NAMALWA (cell line): ENCODE data around the gene LGR4.
A peak's percentile ranks its signal among the peaks of the same experiment; 100 is the strongest.

Source experiments
- DNase-seq: peaks from one replicate; pipeline ENCODE4 v3.0.0-alpha.2; 2015; ENCODE audit warnings: low spot score

LGR4 gene

DNA sequence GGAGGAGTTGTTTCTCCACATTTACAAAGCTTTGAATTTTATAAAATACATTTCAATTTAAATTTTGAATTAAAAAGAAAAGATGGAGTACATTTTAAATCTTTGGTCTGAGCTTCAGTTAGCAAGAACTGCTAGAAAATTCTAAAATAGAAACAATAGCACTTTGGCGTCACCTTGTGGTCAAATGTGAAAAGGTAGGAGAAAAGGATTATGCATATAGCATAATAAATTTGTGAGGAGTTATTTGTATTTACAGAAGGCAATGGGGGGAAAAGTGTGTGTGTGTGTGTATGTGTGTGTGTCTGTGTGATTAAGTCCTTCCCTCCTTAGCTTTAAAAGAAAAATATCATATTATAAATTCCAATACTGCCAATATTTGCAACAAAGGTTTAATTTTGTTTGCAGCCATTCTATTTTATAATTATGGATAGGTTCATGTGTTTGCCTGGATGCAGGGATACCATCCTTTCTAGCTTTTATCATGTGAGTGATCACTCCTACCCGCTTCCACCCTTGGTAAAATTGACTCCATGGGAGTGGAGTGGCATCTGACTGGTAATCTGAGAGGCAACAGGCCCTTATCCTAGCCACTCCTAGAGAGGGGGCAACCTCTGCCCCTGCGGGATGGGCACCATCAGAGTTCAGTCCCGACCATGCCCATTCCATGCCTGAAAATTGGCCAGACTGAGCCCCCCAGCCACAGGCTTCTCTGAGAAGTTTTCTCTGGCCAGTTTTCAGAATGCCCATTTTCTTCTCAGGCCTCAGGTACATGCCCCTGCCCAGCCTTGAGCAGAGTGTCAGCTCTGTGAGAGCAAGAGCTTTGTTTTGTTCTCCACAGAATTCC is 13.6 kb upstream of the LGR4 start:
- DNase-seq, result peak; percentile 81

DNA sequence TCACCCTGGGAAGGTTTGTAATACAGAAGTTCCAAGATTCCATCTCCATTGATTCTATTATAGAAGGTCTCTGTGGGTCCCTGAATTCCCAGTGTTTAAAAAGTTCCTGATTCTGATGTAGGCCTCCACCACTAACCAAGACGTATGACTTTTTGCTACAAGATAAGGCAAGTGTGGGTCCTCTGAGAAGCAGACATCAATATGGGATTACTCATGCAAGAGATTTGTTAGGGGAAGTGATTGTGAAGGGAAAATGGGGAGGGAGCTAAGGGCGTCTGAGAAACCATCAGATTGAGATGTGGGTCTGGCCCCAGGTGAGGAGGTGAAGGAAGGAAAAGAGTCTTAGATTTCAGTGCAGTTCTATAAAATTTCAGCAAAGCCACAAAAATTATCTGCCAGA is 10.2 kb upstream of the LGR4 start:
- DNase-seq, result no peak

DNA sequence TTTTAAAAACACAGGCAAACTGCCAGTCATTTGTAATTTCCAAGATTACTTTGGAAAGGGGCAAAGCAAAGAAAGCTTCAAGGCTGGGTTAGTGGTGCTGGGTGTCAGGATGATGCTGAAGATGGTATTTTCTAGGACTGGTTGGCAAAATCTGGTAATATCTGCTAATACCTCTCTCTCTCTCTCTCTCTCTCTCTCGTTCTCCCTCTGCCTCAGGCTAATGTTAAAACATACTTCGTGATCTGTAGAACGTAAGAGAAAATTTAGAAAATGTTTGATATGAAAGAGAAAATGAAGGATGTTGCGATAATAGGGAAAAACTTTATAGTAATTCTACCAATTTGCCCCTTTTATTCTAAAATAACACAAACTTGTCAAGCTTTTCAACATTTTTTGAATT is 9.4 kb upstream of the LGR4 start:
- no peak for DNase-seq

DNA sequence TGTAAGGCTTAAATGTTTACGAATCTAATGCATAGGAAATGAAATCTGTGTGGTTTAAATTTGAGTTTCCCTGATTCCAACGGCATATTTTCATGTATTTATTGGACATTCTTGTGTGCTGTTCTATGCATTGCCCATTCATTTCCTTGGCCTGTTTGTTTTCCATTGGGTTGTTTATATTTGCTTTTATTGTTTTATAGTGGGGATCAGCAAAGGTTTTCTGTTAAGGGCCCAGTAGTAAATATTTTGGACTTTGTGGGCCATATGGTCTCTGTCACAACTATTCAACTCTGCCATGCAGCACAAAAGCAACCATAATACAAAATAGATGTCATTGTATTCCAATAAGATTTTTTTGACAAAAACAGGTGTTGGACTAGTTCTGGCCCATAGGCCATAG is 5.2 kb upstream of the LGR4 start:
- DNase-seq, result no peak

DNA sequence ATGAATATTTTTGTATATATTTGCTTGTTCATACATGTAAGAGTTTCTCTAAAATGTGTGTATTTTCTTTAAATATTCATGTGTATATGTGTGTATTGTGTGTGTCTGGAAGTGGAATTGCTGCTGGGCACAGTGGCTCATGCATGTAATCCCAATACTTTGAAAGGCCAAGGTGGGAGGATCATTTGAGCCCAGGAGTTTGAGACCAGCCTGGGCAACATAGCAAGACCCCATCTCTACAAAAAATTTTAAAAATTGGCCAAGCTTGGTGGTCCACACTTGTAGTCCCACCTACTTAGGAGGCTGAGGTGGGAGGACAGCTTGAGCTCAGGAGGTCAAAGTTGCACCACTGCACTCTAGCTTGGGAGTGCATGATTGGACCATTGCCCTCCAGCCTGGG is 4.7 kb upstream of the LGR4 start:
- DNase-seq, result no peak

DNA sequence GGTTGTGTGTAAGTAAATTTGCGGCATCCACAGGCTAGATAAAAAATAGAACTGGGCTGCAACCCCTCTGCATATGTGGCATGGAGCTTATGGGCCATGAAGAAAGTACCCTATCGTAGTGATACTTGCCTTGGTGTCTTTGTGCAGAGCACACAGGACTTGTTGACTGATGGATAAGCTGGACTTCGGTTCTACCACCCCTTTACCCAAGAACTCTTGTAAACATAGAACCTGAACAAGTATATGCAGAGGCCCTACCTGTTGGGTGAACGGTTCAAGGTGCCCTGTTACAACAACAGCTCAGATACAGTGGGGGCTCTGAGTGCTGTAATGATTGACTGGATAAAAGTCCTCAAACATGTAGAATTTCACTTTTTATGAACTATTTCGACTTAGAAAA is 3.0 kb upstream of the LGR4 start:
- DNase-seq, result no peak

DNA sequence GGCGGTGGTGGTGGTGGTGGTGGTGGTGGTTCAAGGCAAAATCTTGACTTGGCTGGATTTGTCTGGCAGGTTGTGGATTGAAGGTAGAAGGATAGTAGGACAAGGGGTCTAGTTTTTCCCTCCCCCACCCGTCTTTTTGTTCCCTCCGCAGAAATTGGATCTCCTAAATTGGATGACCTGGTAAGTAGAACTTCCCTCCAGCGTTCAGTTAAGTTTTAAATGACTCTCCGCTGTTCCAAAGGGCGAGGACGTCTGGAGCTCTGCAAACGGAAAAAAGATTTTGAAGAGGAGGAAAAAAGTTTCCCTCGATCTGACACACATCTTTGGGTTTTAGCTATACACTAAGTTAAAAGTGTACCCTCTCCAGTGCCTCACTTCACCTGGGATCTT is 422 bp upstream of the LGR4 start:
- no peak for DNase-seq

DNA sequence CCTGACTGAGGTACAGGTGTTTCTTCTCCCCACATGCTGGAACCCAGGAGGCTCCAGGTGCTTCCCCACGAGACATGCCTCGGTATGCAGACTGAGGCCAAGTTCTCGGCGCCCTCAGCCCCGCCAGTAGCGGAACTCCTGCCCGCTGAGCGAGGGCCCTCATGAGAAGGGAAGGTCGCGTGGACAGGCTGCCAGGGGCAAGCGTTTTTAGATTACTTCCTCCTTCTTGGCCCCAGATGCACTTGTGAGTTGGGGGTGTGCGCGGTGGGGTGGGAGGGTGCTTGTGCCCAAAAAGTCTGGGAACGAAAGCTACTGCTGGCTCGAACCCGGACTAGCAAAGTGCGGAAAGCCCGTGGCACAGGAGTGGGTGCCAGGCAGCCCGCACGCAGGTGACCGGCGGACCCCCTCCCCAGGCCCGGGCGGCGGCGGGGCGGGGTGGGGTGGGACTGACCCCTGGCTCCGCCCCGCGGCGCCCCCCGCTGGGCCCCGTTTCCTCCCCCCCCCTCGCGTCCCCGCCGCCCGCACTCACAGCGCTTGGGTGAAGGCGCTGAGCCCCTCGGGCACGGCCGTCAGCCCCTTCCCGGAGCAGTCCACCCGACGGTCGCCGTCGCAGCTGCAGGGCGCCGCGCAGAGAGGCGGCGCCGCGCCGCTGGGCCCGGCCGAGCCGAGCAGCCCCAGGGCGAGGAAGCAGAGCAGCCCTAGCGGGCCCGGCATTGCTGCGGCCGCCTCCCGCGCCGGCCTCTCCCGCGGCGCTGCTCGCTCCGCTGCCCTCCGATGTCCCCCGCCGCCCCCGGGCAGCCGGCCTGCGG is 797 bp downstream of the LGR4 start:
- peak; percentile 65 for DNase-seq

DNA sequence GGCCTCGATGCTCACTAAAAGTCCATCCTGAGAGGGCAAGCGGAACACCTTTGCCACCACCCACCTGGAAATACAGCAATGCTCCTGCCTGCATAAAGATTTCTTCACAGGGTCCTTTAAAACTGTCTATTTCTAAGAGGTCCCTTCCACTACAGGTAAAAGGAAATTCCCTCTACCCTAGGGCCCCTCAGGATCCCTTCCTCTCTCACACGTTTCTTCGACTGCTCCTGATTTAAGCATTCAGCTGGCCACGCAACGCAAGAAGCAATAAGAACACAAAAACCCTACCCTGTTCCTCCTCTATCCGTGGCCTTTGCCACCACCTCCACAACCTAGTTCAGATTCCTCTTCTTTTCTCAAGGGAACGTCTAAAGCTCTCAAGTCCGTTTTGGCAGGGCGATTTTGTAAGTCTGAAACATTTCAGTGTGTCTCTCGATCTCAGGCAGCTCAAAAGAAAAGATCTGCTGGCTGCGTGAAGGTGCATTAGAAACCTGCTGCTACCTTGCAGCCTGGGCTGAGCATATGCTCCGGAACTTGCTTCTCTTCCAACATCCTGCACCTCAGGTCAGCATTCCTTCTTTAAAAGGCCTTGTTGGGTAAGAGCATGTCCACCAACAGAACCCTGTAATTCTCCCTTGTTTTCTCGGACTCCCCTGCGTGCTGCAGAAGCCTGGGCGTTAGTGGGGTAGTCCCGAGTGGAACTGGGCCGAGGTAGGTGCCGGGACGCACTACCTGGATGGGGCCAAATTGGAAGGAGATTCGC is 1.6 kb downstream of the LGR4 start:
- peak; percentile 44 for DNase-seq

DNA sequence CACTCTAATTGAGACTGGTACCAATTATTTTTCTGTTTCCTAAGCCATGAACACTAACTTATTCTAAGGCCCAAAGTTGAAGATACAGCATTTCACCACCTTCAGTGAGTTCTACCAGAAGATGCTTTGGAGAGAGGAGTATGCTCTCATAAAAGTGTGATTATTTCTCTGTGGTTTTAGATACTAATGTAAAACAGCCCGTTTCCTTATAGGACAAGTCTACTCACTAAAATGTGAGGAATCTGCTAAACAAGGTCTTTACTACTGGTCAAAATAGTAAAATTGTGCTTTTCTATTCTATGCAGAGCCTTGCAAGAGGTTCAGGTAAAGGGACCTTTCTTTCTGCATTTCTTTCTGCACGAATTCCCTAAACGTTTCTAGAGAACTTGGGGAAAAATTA is 2.4 kb downstream of the LGR4 start:
- no peak for DNase-seq

DNA sequence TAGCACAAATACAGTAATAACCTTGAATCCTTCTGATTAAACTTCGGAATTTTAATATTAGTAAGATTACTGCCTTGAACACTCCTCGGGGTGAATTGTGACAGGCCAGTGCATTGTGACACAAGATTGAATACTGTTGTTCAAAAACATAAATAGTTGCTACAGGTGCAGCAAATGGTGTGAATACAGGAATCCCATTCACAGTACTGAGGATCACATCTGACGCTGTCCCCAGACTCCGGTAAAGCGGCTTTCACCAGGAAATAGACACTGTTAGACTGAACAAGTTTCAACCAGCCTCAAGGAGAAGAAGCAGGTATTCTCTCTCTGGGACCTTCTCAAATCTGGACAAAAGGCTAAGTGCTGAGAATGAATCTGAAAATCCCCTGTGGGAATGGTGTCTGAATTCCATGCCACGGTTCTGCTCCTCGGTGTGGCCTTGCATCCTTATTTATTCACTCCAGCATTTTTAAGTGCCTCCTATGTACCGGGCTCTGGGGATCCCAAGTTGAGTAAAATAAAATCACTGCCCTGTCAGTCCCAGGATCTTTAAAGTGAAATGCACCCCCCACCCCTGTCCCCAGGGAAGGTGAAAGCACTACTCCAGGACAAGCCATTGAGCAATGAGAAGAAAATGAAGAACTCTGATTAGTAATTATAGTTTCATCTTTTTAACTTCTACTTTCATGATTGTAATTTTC is 3.4 kb downstream of the LGR4 start:
- no peak for DNase-seq

DNA sequence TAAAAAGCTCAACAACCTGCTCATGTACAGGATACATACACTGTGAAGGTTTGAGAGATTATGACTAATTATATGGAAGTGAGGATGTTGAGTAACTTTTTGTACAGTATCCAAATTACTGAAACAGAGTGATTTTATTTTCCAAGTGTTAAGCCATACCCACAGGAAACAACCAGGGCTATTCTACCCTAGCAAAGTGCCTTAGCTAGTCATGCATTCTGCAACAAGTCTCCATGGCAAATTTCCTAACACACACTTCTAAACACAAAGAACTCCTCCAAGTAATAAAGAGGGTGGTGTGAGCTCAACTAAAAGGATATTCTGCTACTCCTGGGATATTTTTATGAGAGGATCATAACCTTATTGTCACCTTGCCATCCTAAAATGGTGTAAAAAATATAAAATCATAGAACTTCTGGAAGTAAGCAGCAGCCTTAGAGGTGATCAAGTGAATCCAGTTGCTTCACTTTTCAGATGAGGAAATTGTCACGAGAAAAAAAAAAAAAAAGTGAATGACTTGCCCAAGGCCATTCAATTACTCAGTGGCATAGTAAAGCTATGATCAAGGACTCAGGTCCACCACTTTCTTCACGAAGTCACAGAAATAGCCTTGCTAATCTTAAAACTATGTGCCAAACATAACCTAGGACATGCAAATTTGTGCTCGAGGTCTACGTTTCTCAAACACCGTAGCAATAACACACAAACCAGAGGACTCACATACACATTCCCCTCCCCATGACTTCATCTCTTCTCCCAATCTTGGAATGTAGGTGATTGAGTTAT is 4.2 kb downstream of the LGR4 start:
- DNase-seq, result peak; percentile 27

DNA sequence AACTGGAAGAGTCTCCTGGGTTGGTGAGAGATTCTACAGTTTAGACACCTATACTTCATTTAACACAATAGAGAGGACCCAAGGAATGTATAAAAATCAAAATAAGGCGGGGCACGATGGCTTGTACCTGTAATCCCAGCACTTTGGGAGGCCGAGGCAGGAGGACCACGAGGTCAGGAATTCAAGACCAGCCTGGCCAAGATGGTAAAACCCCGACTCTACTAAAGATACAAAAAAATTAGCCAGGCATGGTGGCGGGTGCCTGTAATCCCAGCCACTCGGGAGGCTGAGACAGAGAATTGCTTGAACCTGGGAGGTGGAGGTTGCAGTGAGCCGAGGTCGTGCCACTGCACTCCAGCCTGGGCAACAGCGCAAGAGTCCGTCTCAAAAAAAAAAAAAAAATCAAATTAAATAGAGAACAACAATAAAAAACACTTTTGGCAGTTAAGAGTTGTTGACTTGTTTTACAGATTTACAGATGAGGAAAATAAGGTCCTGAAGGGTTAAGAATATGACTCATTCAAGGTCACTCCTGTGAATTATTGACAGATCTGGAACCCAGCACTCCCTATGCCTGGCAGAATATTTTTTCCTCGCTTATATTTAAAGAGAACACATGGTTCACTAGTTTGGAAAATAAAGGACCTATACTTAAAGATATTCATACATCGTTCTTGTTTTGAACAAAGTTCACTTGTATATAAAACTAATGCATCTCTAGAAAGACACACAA is 5.2 kb downstream of the LGR4 start:
- no peak for DNase-seq

DNA sequence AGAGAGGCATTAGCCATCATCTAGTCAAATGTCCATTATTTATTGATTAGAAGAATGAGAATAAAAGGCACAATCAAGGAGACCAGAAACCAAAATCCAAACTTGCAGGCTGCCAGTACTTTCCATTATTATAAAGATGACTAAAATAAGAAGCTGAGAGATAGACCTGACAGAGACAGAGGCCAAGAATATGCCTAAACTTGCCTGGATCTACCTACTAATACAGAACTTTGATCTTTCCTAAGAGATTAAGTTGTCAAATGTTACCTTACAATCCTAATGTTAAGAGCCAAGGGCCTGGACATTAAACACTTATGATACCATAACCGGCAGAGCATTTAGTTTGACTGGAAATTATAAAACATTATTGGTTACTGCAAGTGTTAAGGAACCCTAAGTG is 6.2 kb downstream of the LGR4 start:
- DNase-seq, result no peak

DNA sequence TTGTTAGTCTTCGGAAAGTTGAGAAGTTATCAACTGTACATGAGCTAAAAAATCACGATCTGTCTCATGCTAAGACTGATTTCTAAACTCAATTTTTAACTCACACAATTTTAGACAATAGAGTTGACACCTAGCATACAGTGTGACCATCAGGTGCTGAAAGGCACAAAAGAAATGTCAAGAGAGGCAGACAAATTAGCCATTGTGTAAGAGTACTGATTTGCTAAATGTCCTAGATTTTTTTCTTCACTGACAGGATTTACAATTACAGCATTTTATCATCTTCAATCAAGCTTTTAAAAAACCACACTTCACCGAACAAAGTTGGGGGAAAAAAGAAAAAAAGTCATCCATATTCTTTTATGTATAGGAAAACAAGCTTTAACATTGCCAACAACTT is 7.0 kb downstream of the LGR4 start:
- DNase-seq, result no peak

DNA sequence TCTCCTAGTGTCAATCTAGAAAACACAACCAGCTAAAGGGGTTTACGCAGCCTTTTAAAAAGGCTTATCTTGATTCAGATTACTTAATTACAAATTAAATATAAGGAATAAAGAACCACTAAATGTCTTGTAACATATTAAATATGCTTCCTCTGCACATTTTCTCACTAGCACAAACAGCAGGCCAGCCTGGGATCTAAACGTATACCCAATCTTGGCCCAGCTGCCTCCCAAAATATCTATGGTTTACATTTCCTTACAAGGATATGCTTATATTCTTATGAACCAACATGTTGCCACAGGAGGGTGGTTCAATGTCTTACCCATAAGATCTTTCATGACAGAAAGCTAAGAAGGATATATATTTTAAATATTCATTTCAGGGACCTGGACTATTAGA is 7.7 kb downstream of the LGR4 start:
- DNase-seq, result no peak

DNA sequence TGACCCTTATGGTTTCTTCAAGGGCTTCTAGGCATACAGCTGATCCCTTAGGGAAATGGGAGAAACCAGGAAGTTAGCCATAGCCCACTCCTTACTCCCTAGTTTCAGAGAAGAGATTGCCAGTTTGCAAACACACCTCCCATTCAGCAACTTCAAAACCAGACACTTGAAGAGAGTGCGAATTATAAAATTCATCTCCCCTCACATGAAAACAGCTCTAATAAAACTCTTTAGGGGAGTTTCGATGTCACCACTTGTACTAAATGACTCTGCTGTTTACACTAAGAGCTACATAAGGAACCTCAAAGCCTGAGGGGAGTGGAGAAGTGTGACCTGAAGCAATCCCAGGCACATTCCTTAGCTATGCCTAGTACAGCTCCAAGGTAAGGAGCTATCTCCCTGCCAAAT is 8.3 kb downstream of the LGR4 start:
- DNase-seq, result no peak

DNA sequence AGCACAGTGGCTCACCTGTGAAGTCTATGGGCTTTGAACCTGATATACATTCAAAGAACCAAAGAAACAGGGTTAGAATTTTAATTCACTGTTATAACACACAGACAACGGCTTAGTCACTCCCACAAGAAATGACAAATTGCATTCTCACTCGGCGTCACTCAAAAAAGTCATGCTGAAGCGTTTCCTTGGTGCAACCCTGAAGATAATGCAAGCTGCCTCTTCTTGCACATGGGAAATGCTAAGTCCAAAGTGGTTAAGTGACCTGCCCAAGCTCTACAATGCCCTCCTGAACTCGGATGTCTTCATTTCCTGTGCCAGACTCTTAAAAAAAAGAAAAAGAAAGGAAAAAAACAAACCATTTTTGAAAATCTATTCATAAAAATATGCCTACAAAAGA is 10.0 kb downstream of the LGR4 start:
- DNase-seq, result no peak

DNA sequence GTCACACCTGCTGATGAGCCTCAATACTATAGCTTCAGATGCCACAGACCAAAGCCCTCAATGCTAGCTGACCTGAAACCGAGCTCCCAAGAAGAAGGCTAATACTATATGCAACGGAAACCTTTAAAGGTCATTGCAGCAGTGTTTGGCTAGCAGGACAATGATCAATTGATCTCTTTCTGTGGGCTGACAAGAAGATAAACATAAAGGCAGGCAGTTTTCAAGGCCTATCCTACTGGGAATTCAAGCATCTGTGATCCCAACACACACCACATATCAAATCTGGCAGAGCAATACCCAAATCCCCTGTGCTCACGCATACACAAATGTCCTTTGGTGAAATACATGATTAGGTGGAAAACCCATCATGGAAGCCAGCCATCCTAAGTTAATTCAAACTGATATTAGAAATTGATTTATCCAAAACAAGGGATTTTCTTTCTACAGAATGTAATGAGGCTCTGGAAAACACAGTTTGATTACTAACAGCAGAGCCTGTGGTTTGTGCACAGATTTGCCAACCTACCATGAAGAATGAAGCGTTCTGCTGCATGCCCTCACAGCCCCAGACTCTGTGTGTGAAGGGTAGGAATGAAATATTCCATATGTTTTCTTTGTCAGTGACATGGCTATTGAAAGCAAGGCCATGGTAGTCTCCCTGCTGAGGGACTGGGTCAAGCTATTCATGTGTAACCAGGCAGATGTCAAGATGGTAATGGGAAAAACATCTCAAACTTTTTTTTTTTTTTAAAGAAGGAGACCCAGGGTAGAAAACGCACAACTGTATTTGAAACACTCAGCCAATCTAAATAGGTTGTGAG is 12.2 kb downstream of the LGR4 start:
- DNase-seq, result no peak

DNA sequence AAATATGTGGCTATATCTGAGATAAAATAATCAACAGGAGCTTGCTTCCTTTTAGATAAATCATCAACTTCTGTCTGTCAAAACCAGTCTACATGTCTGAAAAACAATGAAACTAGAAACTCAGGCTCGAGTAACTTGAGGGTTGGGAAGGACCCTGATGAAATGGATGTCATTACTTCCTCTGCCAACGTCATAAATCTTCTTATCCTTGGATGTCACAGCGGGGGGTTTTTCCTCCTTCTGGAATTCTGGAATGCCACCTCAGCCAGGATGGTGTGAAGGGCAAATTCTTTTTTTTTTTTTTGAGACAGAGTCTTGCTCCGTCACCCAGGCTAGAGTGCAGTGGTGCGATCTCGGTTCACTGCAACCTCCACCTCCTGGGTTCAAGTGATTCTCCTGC is 13.4 kb downstream of the LGR4 start:
- DNase-seq, result no peak
